Activated T-cell treated with anti-CD3 and anti-CD28 coated beads, Interleukin-2, amount 50 U/mL, for 72 hours (primary cell): ENCODE measurements around the gene OR8G1. TPM values are rescaled to one million over a fixed set of nuclear protein-coding genes. Genes with fewer than 3 reads are reported as not detected.

Experiments used
- ATAC-seq, 2 donors: fragments of 150-1000 bp; cut with Tn5 transposase; replicated peaks in 1 of 2; 2 replicates each; pipeline ENCODE4 v1.10.0; 2021; ENCODE audit warnings: moderate library complexity in 2 of 2, mild to moderate bottlenecking in 1 of 2
- DNase-seq, 2 donors: peaks; one replicate each; pipeline ENCODE4 v3.0.0; 2021 to 2022; ENCODE audit warnings: mixed read lengths in 1 of 2
- H3K27ac Mint-ChIP-seq: one replicate; pipeline ENCODE4 v1.8.0; 2022; ENCODE audit warnings: mild to moderate bottlenecking, moderate library complexity, mixed read lengths
- H3K27me3 Mint-ChIP-seq: one replicate; pipeline ENCODE4 v1.8.0; 2022; ENCODE audit warnings: low read depth, mixed read lengths
- H3K36me3 Mint-ChIP-seq, 2 donors: one replicate each; pipeline ENCODE4 v1.8.0; 2022; ENCODE audit warnings: mixed read lengths in 2 of 2, mild to moderate bottlenecking in 1 of 2; ENCODE audit not compliant: insufficient read depth in 2 of 2
- H3K4me1 Mint-ChIP-seq: one replicate; pipeline ENCODE4 v1.8.0; 2022; ENCODE audit warnings: low read depth, mixed read lengths
- H3K4me3 Mint-ChIP-seq, 2 donors: one replicate each; pipeline ENCODE4 v1.8.0; 2022; ENCODE audit warnings: mild to moderate bottlenecking in 2 of 2, mixed read lengths in 2 of 2, moderate library complexity in 2 of 2
- H3K9me3 Mint-ChIP-seq, 2 donors: one replicate each; pipeline ENCODE4 v1.8.0; 2022; ENCODE audit warnings: mixed read lengths in 2 of 2
- total RNA-seq, 2 donors: library from RNA; stranded (reverse); gene quantifications; one replicate each; pipeline ENCODE4 v1.2.3, GENCODE V29; 2022

Gene OR8G1
- total RNA-seq, 2 donors from 2014 or later: not detected

GRCh38 chr11:124274000-124274399 lies 33.1 kb downstream of the OR8G1 start:
- Mint-ChIP-seq H3K9me3 (peaks cover 0 to 1% of the 10 kb centered on the region in 2 donors), H3K4me3 (no peak overlapping the region), H3K4me1 (peaks cover 8% of the 10 kb centered on the region), H3K36me3 (no peaks in the 10 kb centered on the region), H3K27ac (no peak overlapping the region), H3K27me3 (peaks cover 5% of the 10 kb centered on the region)
- DNase-seq (no peak), ATAC-seq (no peak)

GRCh38 chr11:124276081-124276480 lies 35.2 kb downstream of the OR8G1 start:
- ATAC-seq (peak; percentile 68 to 72), DNase-seq (peak in 1 of 2 donors; percentile 3)
- H3K4me3 Mint-ChIP-seq: no peak overlapping the region
- H3K27me3 Mint-ChIP-seq: no peaks in the 10 kb centered on the region
- H3K9me3 Mint-ChIP-seq: peaks cover 1 to 2% of the 10 kb centered on the region in 2 donors
- no peaks in the 10 kb centered on the region for H3K36me3 Mint-ChIP-seq
- no peak overlapping the region for H3K27ac Mint-ChIP-seq
- peaks cover 8% of the 10 kb centered on the region for H3K4me1 Mint-ChIP-seq

- H3K9me3 Mint-ChIP-seq: peaks cover 6 to 10% of the 10 kb centered on the region in 2 donors
- no peaks in the 10 kb centered on the region for H3K36me3 Mint-ChIP-seq
- peaks cover 8% of the 10 kb centered on the region for H3K4me1 Mint-ChIP-seq
- H3K27ac Mint-ChIP-seq: no peak overlapping the region
- ATAC-seq (no peak), DNase-seq (no peak)
- no peaks in the 10 kb centered on the region for H3K27me3 Mint-ChIP-seq
- no peak overlapping the region for H3K4me3 Mint-ChIP-seq
Observed at GRCh38 chr11:124277207-124277606, 36.3 kb downstream of the OR8G1 start.

- peaks cover 8% of the 10 kb centered on the region for H3K4me1 Mint-ChIP-seq
- H3K9me3 Mint-ChIP-seq: peaks cover 6 to 12% of the 10 kb centered on the region in 2 donors
- no peaks in the 10 kb centered on the region for H3K27me3 Mint-ChIP-seq
- no peaks in the 10 kb centered on the region for H3K36me3 Mint-ChIP-seq
- ATAC-seq: no peak
- no peak overlapping the region for H3K4me3 Mint-ChIP-seq
- no peak overlapping the region for H3K27ac Mint-ChIP-seq
- no peak for DNase-seq
Observed at GRCh38 chr11:124277804-124278203, 36.9 kb downstream of the OR8G1 start.

GRCh38 chr11:124278261-124278660 lies 37.4 kb downstream of the OR8G1 start:
- no peaks in the 10 kb centered on the region for H3K27me3 Mint-ChIP-seq
- ATAC-seq: no peak

GRCh38 chr11:124285610-124286344 lies 44.9 kb downstream of the OR8G1 start:
- Mint-ChIP-seq H3K36me3 (peaks cover 0 to 2% of the 10 kb centered on the region in 2 donors), H3K27ac (no peak overlapping the region), H3K4me3 (no peak overlapping the region), H3K9me3 (peaks cover 11 to 17% of the 10 kb centered on the region in 2 donors), H3K4me1 (no peaks in the 10 kb centered on the region), H3K27me3 (no peaks in the 10 kb centered on the region)
- no peak for DNase-seq
- no peak for ATAC-seq

More at GRCh38 chr11:124278261-124278660, 37.4 kb downstream of the OR8G1 start:
- Mint-ChIP-seq H3K36me3 (peaks cover 0 to 2% of the 10 kb centered on the region in 2 donors), H3K9me3 (peaks cover 7 to 14% of the 10 kb centered on the region in 2 donors), H3K4me3 (no peak overlapping the region), H3K27ac (no peak overlapping the region), H3K4me1 (peaks cover 8% of the 10 kb centered on the region)
- no peak for DNase-seq

GRCh38 chr11:124294687-124295086 lies 53.8 kb downstream of the OR8G1 start:
- Mint-ChIP-seq H3K9me3 (no peaks in the 10 kb centered on the region), H3K36me3 (no peaks in the 10 kb centered on the region), H3K4me3 (no peak overlapping the region), H3K27me3 (no peaks in the 10 kb centered on the region), H3K27ac (no peak overlapping the region), H3K4me1 (no peaks in the 10 kb centered on the region)
- DNase-seq (no peak), ATAC-seq (no peak)

GRCh38 chr11:124296016-124296415 lies 55.1 kb downstream of the OR8G1 start:
- no peaks in the 10 kb centered on the region for H3K27me3 Mint-ChIP-seq
- no peaks in the 10 kb centered on the region for H3K4me1 Mint-ChIP-seq
- DNase-seq (no peak), ATAC-seq (no peak)
- no peaks in the 10 kb centered on the region for H3K9me3 Mint-ChIP-seq
- H3K27ac Mint-ChIP-seq: no peak overlapping the region
- no peaks in the 10 kb centered on the region for H3K36me3 Mint-ChIP-seq
- no peak overlapping the region for H3K4me3 Mint-ChIP-seq

- no peak for ATAC-seq
Observed at GRCh38 chr11:124297921-124298320, 57.0 kb downstream of the OR8G1 start.

GRCh38 chr11:124301548-124301947 lies 60.7 kb downstream of the OR8G1 start:
- ATAC-seq: no peak
- H3K9me3 Mint-ChIP-seq: no peaks in the 10 kb centered on the region

More at GRCh38 chr11:124297921-124298320, 57.0 kb downstream of the OR8G1 start:
- Mint-ChIP-seq H3K36me3 (no peaks in the 10 kb centered on the region), H3K4me1 (no peaks in the 10 kb centered on the region), H3K4me3 (no peak overlapping the region), H3K27me3 (no peaks in the 10 kb centered on the region), H3K27ac (no peak overlapping the region), H3K9me3 (no peaks in the 10 kb centered on the region)
- DNase-seq: no peak

GRCh38 chr11:124302347-124303125 lies 61.6 kb downstream of the OR8G1 start:
- Mint-ChIP-seq H3K4me1 (no peaks in the 10 kb centered on the region), H3K27ac (no peak overlapping the region), H3K36me3 (no peaks in the 10 kb centered on the region), H3K9me3 (no peaks in the 10 kb centered on the region), H3K27me3 (peaks cover 12% of the 10 kb centered on the region), H3K4me3 (no peak overlapping the region)
- no peak for ATAC-seq
- no peak for DNase-seq

More at GRCh38 chr11:124301548-124301947, 60.7 kb downstream of the OR8G1 start:
- H3K36me3 Mint-ChIP-seq: no peaks in the 10 kb centered on the region
- H3K4me1 Mint-ChIP-seq: no peaks in the 10 kb centered on the region
- H3K4me3 Mint-ChIP-seq: no peak overlapping the region
- no peak for DNase-seq
- peaks cover 2% of the 10 kb centered on the region for H3K27me3 Mint-ChIP-seq
- no peak overlapping the region for H3K27ac Mint-ChIP-seq
